Panc1 (cell line): ENCODE measurements around the gene QRICH1. TPM values are rescaled to one million over a fixed set of nuclear protein-coding genes. Genes with fewer than 3 reads are reported as not detected.

ENCODE experiments used
- ATAC-seq: fragments of 200-7000 bp; cut with Tn5 transposase; 2 replicates; pipeline ENCODE4 v1.9.1; 2020; ENCODE audit warnings: mild to moderate bottlenecking, moderate library complexity
- BruUV-seq: library from RNA; stranded (reverse); fragments of 400-500 nt; replicated peaks from 2 replicates; lab custom pipeline; 2021; lab: Mats Ljungman, UMichigan
- CTCF ChIA-PET: fragments of 300-600 bp; sonication (Branson Sonifier 250); formaldehyde crosslinking; loops from one replicate; lab custom pipeline; 2022; ENCODE audit warnings: antibody characterized with exemption; lab: Charles Lee
- POLR2A ChIA-PET: fragments of 300-600 bp; sonication (Branson Sonifier 250); formaldehyde crosslinking; loops from one replicate; lab custom pipeline; 2022; ENCODE audit warnings: antibody characterized with exemption; lab: Charles Lee
- DNase-seq: peaks from one replicate; pipeline ENCODE4 v3.0.0-alpha.2; 2010; ENCODE audit warnings: low read depth, low spot score
- H3K27ac ChIP-seq: 2 replicates; pipeline ENCODE4 v1.5.1; 2011; ENCODE audit warnings: mild to moderate bottlenecking, low read length, inconsistent platforms
- H3K27me3 ChIP-seq: fragments of 200-500 bp; sonication (Bioruptor generic); 2 replicates; pipeline ENCODE4 v1.6.0; 2014; ENCODE audit warnings: low read length, inconsistent platforms; ENCODE audit not compliant: control insufficient read depth, insufficient read depth
- H3K36me3 ChIP-seq: fragments of 200-500 bp; sonication (Bioruptor generic); 2 replicates; pipeline ENCODE4 v1.5.1; 2014; ENCODE audit warnings: inconsistent platforms, mild to moderate bottlenecking, low read length, moderate library complexity; ENCODE audit not compliant: control insufficient read depth, insufficient read depth
- H3K4me1 ChIP-seq: 2 replicates; pipeline ENCODE4 v1.5.1; 2011; ENCODE audit warnings: inconsistent platforms, mild to moderate bottlenecking, low read length, moderate library complexity; ENCODE audit not compliant: control insufficient read depth, insufficient read depth
- H3K4me3 ChIP-seq, 2 experiments: 2 replicates each; pipeline ENCODE4 v1.5.1; 2011 to 2012; ENCODE audit warnings: low read depth in 2 of 2, low read length in 2 of 2, mild to moderate bottlenecking in 2 of 2, inconsistent platforms in 1 of 2, moderate library complexity in 1 of 2
- H3K9me3 ChIP-seq: fragments of 200-500 bp; sonication (Bioruptor generic); 2 replicates; pipeline ENCODE4 v1.5.1; 2014; ENCODE audit warnings: low read depth, mild to moderate bottlenecking, inconsistent platforms, low read length, moderate library complexity; ENCODE audit not compliant: control insufficient read depth, insufficient read depth
- POLR2AphosphoS5 ChIP-seq: IDR thresholded peaks from 2 replicates; pipeline ENCODE4 v1.6.1; 2012; ENCODE audit warnings: mild to moderate bottlenecking, low read depth, low read length, moderate library complexity
- SIN3A ChIP-seq: IDR thresholded peaks from 2 replicates; pipeline ENCODE4 v1.6.1; 2012; ENCODE audit warnings: low read depth, mild to moderate bottlenecking, low read length, moderate library complexity, borderline replicate concordance; ENCODE audit not compliant: insufficient read depth
- TCF7L2 ChIP-seq: IDR thresholded peaks from 2 replicates; pipeline ENCODE4 v1.6.1; 2011; ENCODE audit warnings: mild to moderate bottlenecking, low read depth, low read length, inconsistent platforms
- in situ Hi-C: cut with HindIII; loops from 2 replicates; pipeline ENCODE4 v1.10.0; 2016; ENCODE audit warnings: low sequenced_read_pairs, low pct_unique_long_range_greater_than_20kb
- intact Hi-C: fragments of 100-400 bp; cut with micrococcal nuclease; formaldehyde crosslinking; loops from one replicate; pipeline ENCODE4 v1.10.0; 2022; ENCODE audit not compliant: unreplicated experiment
- total RNA-seq: library from RNA; stranded (reverse); gene quantifications from one replicate; pipeline ENCODE4 v1.2.1, GENCODE V29; 2021; ENCODE audit not compliant: unreplicated experiment
- TF ChIP-seq, protein P1 (sequence below), 2 experiments: IDR thresholded peaks; 2 replicates each; pipeline ENCODE4 v1.6.1; 2011 to 2012; ENCODE audit warnings: low read depth in 2 of 2, control low read depth in 1 of 2, low read length in 1 of 2, mild to moderate bottlenecking in 1 of 2, moderate library complexity in 1 of 2; ENCODE audit not compliant: insufficient read depth in 1 of 2
- TF ChIP-seq, protein P2 (sequence below): fragments of 450-650 bp; IDR thresholded peaks from 2 replicates; pipeline ENCODE4 v1.5.1; 2017; ENCODE audit warnings: mild to moderate bottlenecking

The QRICH1 gene
- total RNA-seq, 1 experiment from 2014 or later, result 79.9 TPM

DNA sequence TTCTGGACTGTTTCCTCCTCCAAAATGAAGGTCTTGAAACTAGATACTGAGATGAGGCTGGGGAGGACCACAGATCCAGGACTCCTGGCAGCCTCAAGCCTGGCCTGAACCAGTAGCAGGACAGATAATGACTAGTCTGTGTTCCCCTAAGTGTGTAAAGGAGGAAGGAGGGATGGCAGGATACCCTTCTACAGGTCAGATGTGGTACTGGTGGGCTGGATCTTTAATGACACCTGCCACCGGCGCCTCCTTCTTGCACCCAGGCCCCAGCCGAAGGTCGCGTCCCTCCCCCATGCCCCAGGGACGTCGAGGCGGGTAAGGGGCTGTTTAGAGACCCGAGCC, 26.2 kb upstream of the QRICH1 start:
- H3K9me3 ChIP-seq, result no peaks in the 10 kb centered on the region
- TF ChIP-seq POLR2AphosphoS5, result no peak
- TF ChIP-seq, protein P1, sequence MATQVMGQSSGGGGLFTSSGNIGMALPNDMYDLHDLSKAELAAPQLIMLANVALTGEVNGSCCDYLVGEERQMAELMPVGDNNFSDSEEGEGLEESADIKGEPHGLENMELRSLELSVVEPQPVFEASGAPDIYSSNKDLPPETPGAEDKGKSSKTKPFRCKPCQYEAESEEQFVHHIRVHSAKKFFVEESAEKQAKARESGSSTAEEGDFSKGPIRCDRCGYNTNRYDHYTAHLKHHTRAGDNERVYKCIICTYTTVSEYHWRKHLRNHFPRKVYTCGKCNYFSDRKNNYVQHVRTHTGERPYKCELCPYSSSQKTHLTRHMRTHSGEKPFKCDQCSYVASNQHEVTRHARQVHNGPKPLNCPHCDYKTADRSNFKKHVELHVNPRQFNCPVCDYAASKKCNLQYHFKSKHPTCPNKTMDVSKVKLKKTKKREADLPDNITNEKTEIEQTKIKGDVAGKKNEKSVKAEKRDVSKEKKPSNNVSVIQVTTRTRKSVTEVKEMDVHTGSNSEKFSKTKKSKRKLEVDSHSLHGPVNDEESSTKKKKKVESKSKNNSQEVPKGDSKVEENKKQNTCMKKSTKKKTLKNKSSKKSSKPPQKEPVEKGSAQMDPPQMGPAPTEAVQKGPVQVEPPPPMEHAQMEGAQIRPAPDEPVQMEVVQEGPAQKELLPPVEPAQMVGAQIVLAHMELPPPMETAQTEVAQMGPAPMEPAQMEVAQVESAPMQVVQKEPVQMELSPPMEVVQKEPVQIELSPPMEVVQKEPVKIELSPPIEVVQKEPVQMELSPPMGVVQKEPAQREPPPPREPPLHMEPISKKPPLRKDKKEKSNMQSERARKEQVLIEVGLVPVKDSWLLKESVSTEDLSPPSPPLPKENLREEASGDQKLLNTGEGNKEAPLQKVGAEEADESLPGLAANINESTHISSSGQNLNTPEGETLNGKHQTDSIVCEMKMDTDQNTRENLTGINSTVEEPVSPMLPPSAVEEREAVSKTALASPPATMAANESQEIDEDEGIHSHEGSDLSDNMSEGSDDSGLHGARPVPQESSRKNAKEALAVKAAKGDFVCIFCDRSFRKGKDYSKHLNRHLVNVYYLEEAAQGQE (IDR thresholded peaks at IDR 0.05; ENCODE audit: insufficient read depth in 1 of 2, low read depth in 2 of 2, low read length in 1 of 2), result no peak
- no peak for TF ChIP-seq SIN3A
- no peak for TF ChIP-seq TCF7L2
- TF ChIP-seq, protein P2, sequence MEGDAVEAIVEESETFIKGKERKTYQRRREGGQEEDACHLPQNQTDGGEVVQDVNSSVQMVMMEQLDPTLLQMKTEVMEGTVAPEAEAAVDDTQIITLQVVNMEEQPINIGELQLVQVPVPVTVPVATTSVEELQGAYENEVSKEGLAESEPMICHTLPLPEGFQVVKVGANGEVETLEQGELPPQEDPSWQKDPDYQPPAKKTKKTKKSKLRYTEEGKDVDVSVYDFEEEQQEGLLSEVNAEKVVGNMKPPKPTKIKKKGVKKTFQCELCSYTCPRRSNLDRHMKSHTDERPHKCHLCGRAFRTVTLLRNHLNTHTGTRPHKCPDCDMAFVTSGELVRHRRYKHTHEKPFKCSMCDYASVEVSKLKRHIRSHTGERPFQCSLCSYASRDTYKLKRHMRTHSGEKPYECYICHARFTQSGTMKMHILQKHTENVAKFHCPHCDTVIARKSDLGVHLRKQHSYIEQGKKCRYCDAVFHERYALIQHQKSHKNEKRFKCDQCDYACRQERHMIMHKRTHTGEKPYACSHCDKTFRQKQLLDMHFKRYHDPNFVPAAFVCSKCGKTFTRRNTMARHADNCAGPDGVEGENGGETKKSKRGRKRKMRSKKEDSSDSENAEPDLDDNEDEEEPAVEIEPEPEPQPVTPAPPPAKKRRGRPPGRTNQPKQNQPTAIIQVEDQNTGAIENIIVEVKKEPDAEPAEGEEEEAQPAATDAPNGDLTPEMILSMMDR, result no peak
- H3K36me3 ChIP-seq, result no peaks in the 10 kb centered on the region; the same call in 1 of the 2 replicates
- POLR2A ChIA-PET, result no interaction called here
- no TSS peak for BruUV-seq
- no peak for ATAC-seq
- peak overlapping the region; percentile 92 for H3K27ac ChIP-seq
- intact Hi-C loops (no loop called here), in situ Hi-C loops (no loop called here)
- CTCF ChIA-PET, result no interaction called here
- DNase-seq, result no peak
- peak overlapping the region; percentile 83 to 85 for H3K4me3 ChIP-seq
- peaks cover 8% of the 10 kb centered on the region for H3K4me1 ChIP-seq
- H3K27me3 ChIP-seq, result no peaks in the 10 kb centered on the region

DNA sequence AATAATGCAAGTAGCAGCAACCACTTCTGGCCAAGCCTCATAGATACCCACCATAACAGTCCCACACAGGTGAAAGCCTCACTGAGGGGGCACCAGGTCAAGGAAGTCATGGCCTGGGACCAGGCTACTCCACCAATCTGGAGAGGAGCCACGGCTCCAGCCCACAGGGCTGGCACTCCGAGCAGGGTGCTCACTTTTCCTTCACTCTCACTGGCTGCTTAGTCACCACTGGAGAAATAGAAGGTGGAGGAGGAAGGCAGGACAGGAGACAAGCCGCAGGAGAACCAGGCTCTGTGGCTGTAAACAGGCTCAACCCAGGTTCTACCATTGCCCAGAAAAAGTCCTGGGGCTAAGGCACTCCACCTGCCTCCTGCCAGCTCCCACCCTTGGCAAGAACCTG, 25.6 kb upstream of the QRICH1 start:
- Histone ChIP-seq H3K9me3 (no peaks in the 10 kb centered on the region), H3K4me1 (peaks cover 8% of the 10 kb centered on the region), H3K36me3 (no peaks in the 10 kb centered on the region; the same call in 1 of the 2 replicates), H3K27ac (peak overlapping the region; percentile 92), H3K27me3 (no peaks in the 10 kb centered on the region), H3K4me3 (peak overlapping the region; percentile 83 to 85)
- ChIA-PET CTCF (no interaction called here), POLR2A (interaction anchor here (0.6 kb wide), 1 partner anchor 83 kb away, joined by 8 read pairs; no protein-coding TSS in a partner anchor)
- in situ Hi-C loops, result no loop called here
- BruUV-seq, result no TSS peak
- DNase-seq (no peak), ATAC-seq (no peak)
- intact Hi-C loops, result no loop called here
- TF ChIP-seq TCF7L2 (no peak), POLR2AphosphoS5 (no peak), SIN3A (no peak)
- TF ChIP-seq, protein P1 (IDR thresholded peaks at IDR 0.05; ENCODE audit: insufficient read depth in 1 of 2, low read depth in 2 of 2, low read length in 1 of 2), result no peak
- TF ChIP-seq, protein P2, result no peak
